CD8-positive, alpha-beta memory T cell (primary cell): ENCODE data around the gene SHLD1. TPM values are rescaled to one million over a fixed set of nuclear protein-coding genes. Genes with fewer than 3 reads are reported as not detected.
"Not testable (repeated sequence)": the region's sequence is repeated elsewhere in the genome, so short reads cannot be mapped to it uniquely, and the experiment has no call there.

Experiments
- CTCF ChIA-PET: fragments of 350-600 bp; sonication (Branson Sonifier 250); formaldehyde crosslinking; loops from one replicate; lab custom pipeline; 2021; ENCODE audit warnings: antibody characterized with exemption; lab: Charles Lee
- POLR2A ChIA-PET: fragments of 350-600 bp; sonication (Branson Sonifier 250); formaldehyde crosslinking; loops from one replicate; lab custom pipeline; 2021; ENCODE audit warnings: antibody characterized with exemption; lab: Charles Lee
- DNase-seq, 5 donors: peaks; one replicate each; pipeline versions ENCODE4 v3.0.0 to v3.0.0-alpha.2; 2020 to 2022; ENCODE audit warnings: mixed read lengths in 1 of 5
- H3K27ac ChIP-seq: one replicate; pipeline ENCODE4 v1.7.0; 2013; ENCODE audit warnings: low read depth, mild to moderate bottlenecking, low read length, moderate library complexity
- H3K27me3 ChIP-seq: 2 replicates; pipeline ENCODE4 v1.7.0; 2013; ENCODE audit warnings: low read length, mild to moderate bottlenecking; ENCODE audit not compliant: insufficient read depth, poor library complexity, severe bottlenecking
- H3K36me3 ChIP-seq: 2 replicates; pipeline ENCODE4 v1.7.0; 2013; ENCODE audit warnings: mild to moderate bottlenecking, low read length, moderate library complexity; ENCODE audit not compliant: insufficient read depth
- H3K4me1 ChIP-seq: 2 replicates; pipeline ENCODE4 v1.7.0; 2013; ENCODE audit warnings: mild to moderate bottlenecking, low read length, moderate library complexity; ENCODE audit not compliant: insufficient read depth
- H3K4me3 ChIP-seq: 2 replicates; pipeline ENCODE4 v1.7.0; 2013; ENCODE audit warnings: mild to moderate bottlenecking, low read length
- H3K9me3 ChIP-seq: 2 replicates; pipeline ENCODE4 v1.7.0; 2013; ENCODE audit warnings: mild to moderate bottlenecking, low read length
- H3K27ac Mint-ChIP-seq, 8 donors: one replicate each; pipeline ENCODE4 v1.8.0; 2020 to 2021; ENCODE audit warnings: mixed read lengths in 8 of 8, mild to moderate bottlenecking in 6 of 8, inconsistent platforms in 3 of 8, moderate library complexity in 3 of 8
- H3K27me3 Mint-ChIP-seq, 2 donors: one replicate each; pipeline ENCODE4 v1.8.0; 2020 to 2021; ENCODE audit warnings: mixed read lengths in 2 of 2, mild to moderate bottlenecking in 1 of 2, moderate library complexity in 1 of 2
- H3K36me3 Mint-ChIP-seq, 3 donors: one replicate each; pipeline ENCODE4 v1.8.0; 2020 to 2021; ENCODE audit warnings: mixed read lengths in 3 of 3, inconsistent platforms in 1 of 3, mild to moderate bottlenecking in 1 of 3
- H3K4me1 Mint-ChIP-seq, 3 donors: one replicate each; pipeline ENCODE4 v1.8.0; 2020 to 2021; ENCODE audit warnings: mixed read lengths in 3 of 3, inconsistent platforms in 1 of 3, mild to moderate bottlenecking in 1 of 3
- H3K4me3 Mint-ChIP-seq, 7 donors: one replicate each; pipeline ENCODE4 v1.8.0; 2020 to 2021; ENCODE audit warnings: mixed read lengths in 7 of 7, mild to moderate bottlenecking in 6 of 7, moderate library complexity in 4 of 7, inconsistent platforms in 2 of 7
- H3K9me3 Mint-ChIP-seq, 5 donors: one replicate each; pipeline ENCODE4 v1.8.0; 2020 to 2022; ENCODE audit warnings: mixed read lengths in 5 of 5, mild to moderate bottlenecking in 3 of 5, moderate library complexity in 2 of 5, inconsistent platforms in 1 of 5
- polyA plus RNA-seq: library from polyadenylated mRNA; unstranded; fragments of 300-500 nt; fragmentation: Illumina TruSeq; gene quantifications from one replicate; pipeline ENCODE4 v1.2.3, GENCODE V29; 2021
- total RNA-seq, 2 experiments: library from RNA; stranded (reverse); gene quantifications; one replicate each; pipeline ENCODE4 v1.2.3, GENCODE V29; 2021

Gene SHLD1
- total and polyA plus RNA-seq, 3 experiments from 2014 or later, result 7.7 to 18.8 (median 9.1) TPM

GRCh38 chr20:5796331-5797040 lies 46.3 kb downstream of the SHLD1 start:
- POLR2A ChIA-PET, result no interaction called here
- H3K36me3 Mint-ChIP-seq, result peaks cover 0 to 22% (median 3%) of the 10 kb centered on the region in 3 donors

GRCh38 chr20:5797165-5797564 lies 47.0 kb downstream of the SHLD1 start:
- Histone ChIP-seq H3K27ac (no peak overlapping the region), H3K36me3 (peaks cover 6% of the 10 kb centered on the region), H3K4me1 (no peaks in the 10 kb centered on the region), H3K4me3 (no peak overlapping the region), H3K27me3 (no peaks in the 10 kb centered on the region), H3K9me3 (no peaks in the 10 kb centered on the region)
- H3K36me3 Mint-ChIP-seq, result peaks cover 0 to 22% (median 4%) of the 10 kb centered on the region in 3 donors
- H3K27me3 Mint-ChIP-seq, result no peaks in the 10 kb centered on the region
- ChIA-PET POLR2A (no interaction called here), CTCF (interaction anchor here (1.0 to 1.7 kb wide), 2 partner anchors 9 to 267 kb away, joined by 3 to 9 read pairs; no protein-coding TSS in a partner anchor)
- H3K4me1 Mint-ChIP-seq, result peaks cover 3 to 21% (median 7%) of the 10 kb centered on the region in 3 donors
- no peak overlapping the region for H3K4me3 Mint-ChIP-seq
- DNase-seq, result no peak
- no peaks in the 10 kb centered on the region for H3K9me3 Mint-ChIP-seq
- H3K27ac Mint-ChIP-seq, result peak overlapping the region in 3 of 8 donors; percentile 18 to 73 (median 19)

More at GRCh38 chr20:5796331-5797040, 46.3 kb downstream of the SHLD1 start:
- H3K27ac ChIP-seq, result no peak overlapping the region
- H3K27me3 ChIP-seq, result no peaks in the 10 kb centered on the region
- H3K4me3 ChIP-seq, result no peak overlapping the region
- DNase-seq, result no peak
- H3K9me3 Mint-ChIP-seq, result no peaks in the 10 kb centered on the region
- peaks cover 6% of the 10 kb centered on the region for H3K36me3 ChIP-seq
- no peak overlapping the region for H3K4me3 Mint-ChIP-seq
- H3K27me3 Mint-ChIP-seq, result no peaks in the 10 kb centered on the region
- H3K9me3 ChIP-seq, result no peaks in the 10 kb centered on the region
- no peaks in the 10 kb centered on the region for H3K4me1 ChIP-seq
- CTCF ChIA-PET, result interaction anchor here (1.7 kb wide), 1 partner anchor 9 kb away, joined by 9 read pairs; no protein-coding TSS in a partner anchor
- H3K4me1 Mint-ChIP-seq, result peaks cover 2 to 24% (median 4%) of the 10 kb centered on the region in 3 donors
- H3K27ac Mint-ChIP-seq, result peak overlapping the region in 2 of 8 donors; percentile 7 to 73

GRCh38 chr20:5797843-5798462 lies 47.8 kb downstream of the SHLD1 start:
- Histone ChIP-seq H3K4me3 (no peak overlapping the region), H3K27ac (no peak overlapping the region), H3K4me1 (no peaks in the 10 kb centered on the region), H3K27me3 (no peaks in the 10 kb centered on the region), H3K36me3 (peaks cover 6% of the 10 kb centered on the region), H3K9me3 (no peaks in the 10 kb centered on the region)
- ChIA-PET POLR2A (no interaction called here), CTCF (interaction anchor here (1.0 to 1.7 kb wide), 2 partner anchors 10 to 268 kb away, joined by 3 to 9 read pairs; no protein-coding TSS in a partner anchor)
- Mint-ChIP-seq H3K27me3 (no peaks in the 10 kb centered on the region), H3K4me1 (peaks cover 4 to 29% (median 14%) of the 10 kb centered on the region in 3 donors), H3K27ac (peak overlapping the region in 1 of 8 donors; percentile 45), H3K36me3 (peaks cover 0 to 27% (median 5%) of the 10 kb centered on the region in 3 donors), H3K4me3 (no peak overlapping the region), H3K9me3 (no peaks in the 10 kb centered on the region)
- no peak for DNase-seq

- H3K4me1 ChIP-seq, H3K9me3 ChIP-seq, H3K9me3 Mint-ChIP-seq, H3K4me3 ChIP-seq, H3K36me3 ChIP-seq, H3K27ac ChIP-seq, H3K27me3 ChIP-seq, DNase-seq, H3K27me3 Mint-ChIP-seq: not testable (repeated sequence)
- peak overlapping the region in 1 of 7 donors; percentile 28 for H3K4me3 Mint-ChIP-seq
- H3K36me3 Mint-ChIP-seq, result peaks cover 0 to 30% (median 8%) of the 10 kb centered on the region in 3 donors
- POLR2A ChIA-PET, result interaction anchor here (0.6 to 0.7 kb wide), 2 partner anchors 9 to 78 kb away, joined by 3 to 5 read pairs; no protein-coding TSS in a partner anchor
- CTCF ChIA-PET, result interaction anchor here (0.8 to 1.0 kb wide), 2 partner anchors 15 to 234 kb away, joined by 3 read pairs; no protein-coding TSS in a partner anchor
- peaks cover 20 to 55% (median 44%) of the 10 kb centered on the region in 3 donors for H3K4me1 Mint-ChIP-seq
- peak overlapping the region in 5 of 8 donors; percentile 36 to 89 (median 83) for H3K27ac Mint-ChIP-seq
These were observed 53.6 kb downstream of the SHLD1 start for GRCh38 chr20:5803754-5804303.

GRCh38 chr20:5806457-5807263 lies 56.5 kb downstream of the SHLD1 start:
- no peaks in the 10 kb centered on the region for H3K27me3 Mint-ChIP-seq
- Histone ChIP-seq H3K27ac (no peak overlapping the region), H3K36me3 (no peaks in the 10 kb centered on the region), H3K27me3 (no peaks in the 10 kb centered on the region), H3K9me3 (no peaks in the 10 kb centered on the region), H3K4me3 (no peak overlapping the region), H3K4me1 (peaks cover 5% of the 10 kb centered on the region)
- CTCF ChIA-PET, result interaction anchor here (1.1 to 1.3 kb wide), 2 partner anchors 18 to 37 kb away, joined by 3 to 4 read pairs; no protein-coding TSS in a partner anchor
- POLR2A ChIA-PET, result interaction anchor here (1.2 kb wide), 1 partner anchor 197 kb away, joined by 3 read pairs; no protein-coding TSS in a partner anchor
- no peak for DNase-seq
- no peaks in the 10 kb centered on the region for H3K9me3 Mint-ChIP-seq
- H3K4me1 Mint-ChIP-seq, result peaks cover 21 to 53% (median 49%) of the 10 kb centered on the region in 3 donors
- H3K4me3 Mint-ChIP-seq, result peak overlapping the region in 1 of 7 donors; percentile 29
- H3K36me3 Mint-ChIP-seq, result peaks cover 0 to 40% (median 10%) of the 10 kb centered on the region in 3 donors
- peak overlapping the region in 4 of 8 donors; percentile 23 to 83 (median 46) for H3K27ac Mint-ChIP-seq

- Mint-ChIP-seq H3K27ac (peak overlapping the region in 2 of 8 donors; percentile 19 to 85), H3K27me3 (no peaks in the 10 kb centered on the region), H3K9me3 (no peaks in the 10 kb centered on the region), H3K36me3 (peaks cover 0 to 36% (median 8%) of the 10 kb centered on the region in 3 donors), H3K4me3 (no peak overlapping the region), H3K4me1 (peaks cover 19 to 48% (median 44%) of the 10 kb centered on the region in 3 donors)
- Histone ChIP-seq H3K9me3 (no peaks in the 10 kb centered on the region), H3K4me3 (no peak overlapping the region), H3K27ac (no peak overlapping the region), H3K36me3 (no peaks in the 10 kb centered on the region), H3K4me1 (peaks cover 5% of the 10 kb centered on the region), H3K27me3 (no peaks in the 10 kb centered on the region)
- CTCF ChIA-PET, result no interaction called here
- DNase-seq, result no peak
- POLR2A ChIA-PET, result interaction anchor here (1.2 kb wide), 1 partner anchor 198 kb away, joined by 3 read pairs; no protein-coding TSS in a partner anchor
These were observed 57.2 kb downstream of the SHLD1 start for GRCh38 chr20:5807431-5807830.

GRCh38 chr20:5808901-5809300 lies 58.7 kb downstream of the SHLD1 start:
- no peak for DNase-seq
- H3K4me3 ChIP-seq, result no peak overlapping the region
- H3K27me3 ChIP-seq, result no peaks in the 10 kb centered on the region
- CTCF ChIA-PET, result no interaction called here
- no peak overlapping the region for H3K4me3 Mint-ChIP-seq
- no peaks in the 10 kb centered on the region for H3K36me3 ChIP-seq
- peaks cover 0 to 30% (median 8%) of the 10 kb centered on the region in 3 donors for H3K36me3 Mint-ChIP-seq
- peaks cover 16 to 40% (median 38%) of the 10 kb centered on the region in 3 donors for H3K4me1 Mint-ChIP-seq
- no peak overlapping the region for H3K27ac ChIP-seq
- no peaks in the 10 kb centered on the region for H3K9me3 Mint-ChIP-seq
- H3K4me1 ChIP-seq, result peaks cover 5% of the 10 kb centered on the region
- no peak overlapping the region for H3K27ac Mint-ChIP-seq
- POLR2A ChIA-PET, result no interaction called here
- no peaks in the 10 kb centered on the region for H3K9me3 ChIP-seq
- H3K27me3 Mint-ChIP-seq, result no peaks in the 10 kb centered on the region
